HG02623 (cell line): ENCODE measurements around the gene FKBP5.
"Not testable (repeated sequence)": the region's sequence is repeated elsewhere in the genome, so short reads cannot be mapped to it uniquely, and the experiment has no call there.

Experiments
- ATAC-seq: cut with Tn5 transposase; IDR thresholded peaks from one replicate; pipeline ENCODE4 v1.9.1; 2021; ENCODE audit warnings: moderate library complexity; ENCODE audit not compliant: unreplicated experiment

FKBP5 gene

DNA sequence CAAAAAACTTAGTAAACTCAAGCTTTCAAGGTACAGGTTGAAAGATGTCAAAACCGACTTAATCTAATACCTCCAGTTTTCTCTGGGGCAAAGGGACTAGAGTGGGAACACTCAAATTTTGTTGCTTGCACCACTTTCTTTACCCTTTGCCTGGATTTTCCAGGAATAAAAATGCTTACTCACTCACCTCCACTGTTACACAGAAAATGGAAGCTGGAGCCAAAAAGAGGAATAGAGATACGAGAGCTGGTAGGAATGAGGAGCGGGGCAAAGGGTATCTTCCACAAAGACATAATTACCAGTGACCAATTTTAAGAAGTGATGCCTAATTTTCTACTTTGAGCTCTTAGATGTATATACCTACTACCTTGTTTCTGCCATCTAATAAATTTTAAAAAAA lies 96.5 kb downstream of the FKBP5 start:
- no peak for ATAC-seq

DNA sequence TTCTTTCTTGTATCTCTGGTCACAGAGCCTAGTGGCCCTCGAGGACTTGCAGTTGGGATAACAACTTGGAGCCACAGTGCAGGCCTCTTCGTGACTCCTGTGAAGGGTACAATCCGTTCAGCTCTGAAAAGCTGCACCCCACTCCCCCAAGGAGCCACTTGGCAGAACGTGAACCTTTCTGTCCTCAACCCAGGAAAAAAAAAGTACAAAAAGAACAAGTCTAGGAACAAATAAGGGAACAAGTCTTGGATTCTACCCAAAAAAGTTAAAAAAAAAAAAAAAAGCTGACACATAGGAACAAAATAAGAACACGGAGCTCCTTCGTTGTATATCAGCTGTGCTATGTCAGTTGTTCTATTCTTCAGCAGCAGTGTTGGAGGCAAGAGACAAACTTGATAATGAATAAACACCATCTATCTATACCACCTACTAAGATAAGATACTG lies 98.1 kb downstream of the FKBP5 start:
- no peak for ATAC-seq

DNA sequence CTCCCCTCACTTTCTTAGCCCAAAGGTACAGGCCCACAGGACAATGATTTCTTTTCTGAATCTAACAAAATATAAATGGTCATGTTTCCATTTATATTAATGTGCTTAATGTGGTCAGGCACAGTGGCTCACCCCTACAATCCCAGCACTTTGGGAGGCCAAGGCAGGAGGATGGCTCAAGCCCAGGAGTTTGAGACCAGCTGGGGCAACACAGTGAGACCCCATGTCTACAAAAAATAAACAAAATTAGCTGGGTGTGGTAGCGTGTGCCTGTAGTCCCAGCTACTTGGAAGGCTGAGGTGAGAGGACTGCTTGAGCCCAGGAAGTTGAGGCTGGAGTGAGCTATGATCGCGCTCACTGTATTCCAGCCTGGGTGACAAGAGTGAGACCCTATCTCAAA lies 98.8 kb downstream of the FKBP5 start:
- no peak for ATAC-seq

DNA sequence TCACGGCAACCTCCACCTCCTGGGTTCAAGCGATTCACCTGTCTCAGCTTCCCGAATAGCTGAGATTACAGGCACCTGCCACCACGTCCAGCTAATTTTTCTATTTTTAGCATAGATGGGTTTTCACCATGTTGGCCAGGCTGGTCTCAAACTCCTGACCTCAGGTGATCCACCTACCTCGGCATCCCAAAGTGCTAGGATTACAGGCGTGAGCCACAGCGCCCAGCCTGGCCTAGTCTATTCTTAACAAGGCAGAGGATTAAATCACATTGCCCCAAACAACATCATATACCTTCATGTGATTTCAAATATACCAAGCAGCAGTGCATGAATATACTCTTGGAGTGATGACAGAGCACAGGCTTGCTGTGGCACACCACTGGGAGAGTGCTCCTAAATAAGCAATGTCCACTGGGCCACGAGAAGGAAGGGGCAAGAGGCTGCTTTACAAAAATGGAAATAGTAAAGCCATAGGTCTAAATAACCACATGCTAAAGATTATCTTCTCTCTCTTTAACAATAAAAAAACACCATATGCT lies 99.4 kb downstream of the FKBP5 start:
- ATAC-seq: no peak

DNA sequence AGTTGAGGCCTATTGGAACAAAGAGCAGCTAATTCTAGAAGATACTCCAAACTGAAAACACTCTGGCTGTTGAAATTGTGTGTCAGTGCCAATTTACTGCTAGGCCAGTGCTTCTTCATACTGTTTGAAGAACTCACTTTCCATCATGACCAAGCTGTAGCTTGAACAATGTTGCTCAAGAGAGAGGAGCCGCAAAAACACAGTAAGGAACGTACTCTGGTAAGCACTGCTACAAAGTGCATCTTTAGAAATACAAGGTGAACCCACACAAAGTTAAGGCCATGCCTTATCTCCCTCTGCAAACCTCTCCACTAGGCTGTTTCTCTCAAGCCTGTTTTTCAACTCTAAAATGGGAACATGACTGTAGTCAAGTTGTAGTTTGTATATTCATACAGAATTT lies 101.5 kb downstream of the FKBP5 start:
- ATAC-seq: no peak

DNA sequence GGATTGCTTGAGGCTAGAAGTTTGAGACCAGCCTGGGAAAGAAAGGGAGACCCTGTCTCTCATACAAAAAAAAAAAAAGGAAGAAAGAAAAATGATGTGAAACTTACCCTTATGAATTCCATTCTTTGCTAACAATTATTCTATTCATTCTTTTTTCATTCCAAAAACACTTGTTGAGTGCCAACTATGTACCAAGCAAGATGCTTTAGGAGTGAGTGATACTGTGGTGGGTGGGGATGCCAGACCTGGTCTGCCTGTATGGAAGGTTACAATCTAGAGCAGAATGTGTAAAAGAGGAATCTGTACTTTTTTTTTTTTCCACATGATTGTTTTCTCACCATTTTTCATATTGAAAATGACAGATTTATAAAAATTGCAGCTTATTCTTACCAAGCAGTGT lies 102.2 kb downstream of the FKBP5 start:
- no peak for ATAC-seq

DNA sequence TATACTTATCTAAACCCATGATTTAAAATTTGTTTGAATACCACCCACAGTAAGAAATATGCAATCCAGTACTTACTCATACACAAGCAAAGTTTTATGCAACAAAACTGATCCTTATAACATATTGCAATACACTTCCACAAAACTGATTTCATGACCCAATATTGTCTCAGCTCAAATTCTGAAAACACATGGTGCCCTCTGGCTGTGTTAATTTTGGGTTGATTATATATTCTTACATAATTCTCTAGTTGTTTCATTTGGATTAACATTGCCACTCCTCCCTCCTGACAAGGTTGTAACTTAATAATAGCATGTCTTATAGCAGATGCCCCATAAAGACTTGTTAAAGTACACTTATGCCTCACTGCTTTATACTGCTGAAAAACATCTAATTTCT lies 103.1 kb downstream of the FKBP5 start:
- no peak for ATAC-seq

DNA sequence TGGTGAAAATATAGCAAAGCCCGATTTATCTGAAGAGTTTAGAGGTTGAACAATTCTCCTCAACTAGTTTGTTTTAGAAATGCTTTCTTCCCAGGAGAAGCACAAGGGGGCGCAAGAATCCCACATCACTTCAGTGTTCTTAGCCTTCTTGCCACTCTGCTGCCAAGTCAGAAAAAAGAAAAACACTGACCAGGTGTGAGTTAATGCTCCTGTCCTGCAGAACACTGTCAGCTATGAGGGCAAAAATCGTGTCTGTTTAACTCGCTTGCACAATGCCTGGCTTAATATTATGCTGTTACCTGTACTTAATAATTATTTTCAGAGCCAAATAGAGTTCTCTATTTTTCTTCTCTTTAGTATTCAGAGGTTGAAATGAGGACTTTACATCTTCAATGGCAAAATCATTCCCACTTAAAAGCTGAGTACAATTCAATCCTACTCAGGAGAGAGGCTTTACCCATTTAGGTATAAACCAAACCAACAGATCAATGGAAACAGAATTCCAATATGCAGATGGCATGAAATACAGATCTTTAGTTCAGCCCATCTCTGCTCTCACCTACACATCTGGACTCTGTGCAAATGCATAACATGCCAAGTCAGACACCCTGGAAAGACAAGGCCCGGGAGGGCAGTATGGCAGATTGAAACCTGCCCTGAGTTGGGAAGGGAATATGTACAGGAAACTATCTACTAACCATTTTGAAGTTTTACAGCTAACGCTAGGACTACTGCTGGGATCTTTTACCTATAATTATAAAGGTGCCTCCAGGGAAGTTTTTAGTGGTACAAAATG lies 104.6 kb downstream of the FKBP5 start:
- no peak for ATAC-seq

DNA sequence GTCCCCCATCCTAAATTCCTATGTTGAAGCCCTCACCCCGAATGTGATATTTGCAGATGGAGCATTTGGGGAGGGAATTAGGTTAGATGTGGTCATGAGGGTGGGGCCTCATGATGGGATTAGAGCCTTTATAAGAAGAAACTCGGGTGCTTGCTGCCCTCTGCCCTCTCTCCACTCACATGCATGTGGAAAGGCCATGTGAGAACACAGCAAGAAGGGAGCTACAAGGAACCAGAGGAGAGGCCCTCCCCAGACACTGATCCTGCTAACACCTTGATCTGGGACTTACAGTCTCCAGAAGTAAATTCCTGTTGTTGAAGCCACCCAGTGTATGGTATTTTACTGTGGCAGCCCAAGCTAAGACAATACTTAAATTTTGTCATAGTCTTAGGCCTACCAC lies 106.4 kb downstream of the FKBP5 start:
- no peak for ATAC-seq

DNA sequence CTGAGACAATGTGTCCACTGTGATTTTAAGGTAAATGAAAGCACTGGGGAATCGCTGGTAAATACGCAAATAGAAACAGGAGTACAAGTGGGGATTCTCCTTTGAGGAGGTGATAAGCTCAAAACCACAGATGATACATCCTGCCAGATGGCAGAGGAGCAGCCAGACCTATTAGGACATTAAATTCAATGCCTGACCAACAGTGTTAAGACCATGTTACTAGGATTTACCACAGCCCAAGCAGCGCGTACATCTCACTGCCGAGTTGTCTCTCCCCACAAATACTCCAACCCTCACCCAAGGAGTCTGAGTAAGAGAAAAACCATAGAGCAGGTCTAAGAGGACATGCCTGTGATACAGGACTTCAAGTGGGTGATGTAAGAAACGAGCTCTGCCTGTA lies 107.1 kb downstream of the FKBP5 start:
- ATAC-seq: no peak

DNA sequence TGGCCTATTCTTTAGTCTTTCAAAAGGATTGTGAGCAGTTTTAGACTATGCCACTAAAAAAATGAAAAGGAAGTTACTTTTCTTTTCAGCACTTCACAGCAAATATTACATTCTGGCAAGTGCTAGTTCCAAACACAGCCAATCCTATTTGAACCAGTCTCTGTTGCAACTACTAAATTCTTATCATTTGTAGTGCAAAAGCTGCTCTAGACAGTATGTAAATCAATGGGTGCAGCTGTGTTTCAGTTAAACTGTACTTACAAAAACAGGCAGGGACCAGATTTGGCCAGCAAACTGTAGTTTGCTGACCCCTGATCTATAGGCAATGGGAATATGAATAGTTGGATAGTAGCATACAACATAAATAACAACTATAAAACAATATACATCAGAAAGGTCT lies 107.9 kb downstream of the FKBP5 start:
- no peak for ATAC-seq

DNA sequence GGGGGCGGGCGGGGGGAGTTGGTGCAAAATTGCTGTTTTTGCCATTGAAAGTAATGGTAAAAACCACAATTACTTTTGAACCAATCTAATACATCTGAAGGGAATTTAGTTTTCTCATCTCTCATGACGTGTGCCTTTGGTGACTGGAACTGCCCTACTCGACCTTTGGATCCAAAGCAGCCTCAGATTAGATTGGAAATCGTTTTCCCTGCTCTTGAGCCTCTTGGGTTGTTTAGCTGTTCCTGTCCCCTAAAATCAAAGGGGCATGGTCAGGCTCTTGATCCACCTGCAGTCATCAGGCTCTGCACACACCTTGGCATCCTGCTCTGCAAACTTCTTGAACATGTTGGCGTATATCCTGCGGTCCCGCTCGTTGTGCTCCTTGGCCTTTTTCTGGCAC lies 112.0 kb downstream of the FKBP5 start:
- no peak for ATAC-seq

DNA sequence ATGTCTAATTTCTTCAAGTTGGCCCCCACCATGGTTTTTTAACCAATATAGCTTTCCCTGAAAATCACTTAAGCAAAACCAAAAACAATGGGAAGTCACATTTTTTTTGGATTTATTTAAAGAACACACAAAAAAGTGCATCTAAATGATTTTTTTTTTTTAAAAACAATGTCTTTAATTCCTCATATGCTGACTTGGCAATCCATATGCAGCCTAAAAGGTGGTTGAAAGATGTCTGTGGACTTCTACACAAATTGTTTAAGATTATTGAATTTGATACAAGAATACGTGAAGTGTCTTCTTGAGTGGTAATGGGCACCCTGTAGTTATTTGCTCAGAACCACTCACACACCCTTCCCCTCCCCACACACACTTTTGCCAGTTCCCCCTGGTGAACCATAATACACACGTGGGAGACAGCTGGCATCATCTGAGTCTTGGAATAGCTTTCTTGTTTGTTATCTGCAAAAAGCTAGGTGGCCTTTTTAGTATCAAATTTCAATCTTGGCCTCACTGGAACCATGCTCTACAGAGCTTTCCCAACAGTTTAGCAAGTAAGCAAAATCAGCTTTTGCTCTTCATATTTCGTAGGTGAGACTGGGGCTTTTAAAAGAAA lies 115.1 kb downstream of the FKBP5 start:
- ATAC-seq: no peak

DNA sequence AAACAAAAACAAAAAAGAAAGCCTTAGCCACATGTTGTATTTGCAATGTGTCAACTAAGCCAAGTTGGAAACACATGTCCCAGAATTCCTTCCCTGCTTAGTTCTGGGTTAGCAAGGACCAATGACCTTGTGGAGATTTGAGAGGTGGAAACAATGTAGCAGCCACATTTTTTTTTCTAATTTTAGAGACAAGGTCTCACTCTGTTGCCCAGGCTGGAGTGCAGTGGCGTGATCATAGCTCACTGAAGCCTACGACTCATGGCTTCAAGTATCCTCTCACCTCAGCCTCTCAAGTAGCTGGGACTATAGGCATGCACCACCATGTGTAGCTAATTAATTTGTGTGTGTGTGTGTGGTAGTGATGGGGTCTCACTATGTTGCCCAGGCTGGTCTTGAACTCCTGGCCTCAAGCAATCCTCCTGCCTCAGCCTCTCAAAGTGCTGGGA lies 117.8 kb downstream of the FKBP5 start:
- not testable (repeated sequence) for ATAC-seq

DNA sequence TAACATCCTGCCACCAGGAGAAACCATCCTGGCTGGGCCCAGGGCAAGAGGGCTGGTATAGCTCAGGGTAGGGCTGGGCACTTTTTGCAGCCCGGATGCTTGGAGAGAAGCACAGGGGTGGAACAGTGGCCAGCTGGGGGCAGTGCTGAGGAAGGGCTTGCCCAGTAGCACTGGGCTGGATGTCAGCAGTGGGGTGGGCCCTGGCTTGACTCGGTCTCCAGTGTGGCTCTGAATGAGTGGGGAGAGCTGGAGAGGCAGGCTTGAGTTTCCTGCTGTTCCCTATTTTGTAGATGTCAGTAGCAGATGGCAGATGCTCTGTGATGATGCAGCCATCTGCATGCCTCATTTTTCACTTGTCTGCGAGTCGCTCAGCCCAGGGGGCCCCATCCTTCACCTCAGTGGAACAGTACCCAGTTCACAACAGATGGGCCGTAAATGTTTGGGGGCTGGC lies 119.7 kb downstream of the FKBP5 start:
- no peak for ATAC-seq

DNA sequence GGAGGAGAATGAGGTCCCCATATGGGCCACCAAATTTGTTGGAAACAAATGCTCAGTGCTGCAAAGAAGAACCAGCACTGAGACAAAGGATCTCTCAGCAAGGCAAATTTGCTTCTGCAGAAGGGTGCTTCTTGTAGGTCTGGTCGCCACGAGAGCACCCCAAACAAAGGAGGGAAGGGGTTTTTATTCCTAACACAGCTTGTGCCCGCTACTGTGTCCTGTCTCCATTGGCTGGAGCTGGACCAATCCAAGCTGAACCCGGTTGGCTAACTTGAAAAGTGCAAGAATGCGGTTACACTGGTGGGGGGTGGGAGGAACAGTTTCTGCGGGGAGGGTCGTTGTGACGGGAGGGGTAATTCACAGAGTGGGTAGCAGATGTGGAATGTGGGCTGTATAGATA lies 121.9 kb downstream of the FKBP5 start:
- no peak for ATAC-seq

DNA sequence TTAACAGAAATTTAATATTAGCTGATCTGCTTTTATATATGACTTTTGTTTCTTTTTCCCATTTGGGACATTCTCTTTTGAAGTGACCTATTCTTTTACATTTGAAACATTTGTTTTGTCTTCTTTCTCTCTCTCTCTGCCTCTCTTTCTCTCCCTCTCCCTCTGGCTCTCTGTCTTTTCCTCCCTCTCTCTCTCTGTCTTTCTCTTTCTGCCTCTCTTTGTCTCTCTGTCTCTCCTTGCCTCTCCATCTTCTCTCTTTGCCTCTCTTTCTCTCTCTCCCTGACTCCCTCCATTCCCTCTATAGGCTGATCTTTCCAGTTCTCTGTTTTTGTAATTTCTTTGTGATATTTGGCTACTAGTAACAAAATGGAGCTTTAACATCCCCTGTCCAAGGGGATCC lies 124.0 kb downstream of the FKBP5 start:
- ATAC-seq: no peak

DNA sequence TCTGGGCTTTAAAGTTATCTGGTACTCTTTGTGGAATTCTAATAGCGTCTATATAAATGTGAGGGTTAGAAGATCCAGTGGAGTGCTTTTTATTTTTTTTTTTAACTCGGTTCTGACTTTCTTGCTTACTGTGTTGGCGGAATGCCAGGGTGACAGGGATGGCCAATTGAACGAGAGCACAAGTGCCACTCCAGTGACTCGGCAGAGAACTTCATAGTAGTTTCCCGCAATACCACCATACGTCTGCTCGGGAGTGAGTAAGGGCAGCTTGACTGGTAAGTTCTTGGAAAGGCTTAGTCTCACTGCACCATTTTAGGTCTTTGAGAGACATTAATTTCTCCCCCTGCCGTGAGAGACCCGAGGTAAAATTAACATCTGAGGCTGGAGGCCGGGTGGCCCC lies 126.7 kb downstream of the FKBP5 start:
- ATAC-seq: no peak

DNA sequence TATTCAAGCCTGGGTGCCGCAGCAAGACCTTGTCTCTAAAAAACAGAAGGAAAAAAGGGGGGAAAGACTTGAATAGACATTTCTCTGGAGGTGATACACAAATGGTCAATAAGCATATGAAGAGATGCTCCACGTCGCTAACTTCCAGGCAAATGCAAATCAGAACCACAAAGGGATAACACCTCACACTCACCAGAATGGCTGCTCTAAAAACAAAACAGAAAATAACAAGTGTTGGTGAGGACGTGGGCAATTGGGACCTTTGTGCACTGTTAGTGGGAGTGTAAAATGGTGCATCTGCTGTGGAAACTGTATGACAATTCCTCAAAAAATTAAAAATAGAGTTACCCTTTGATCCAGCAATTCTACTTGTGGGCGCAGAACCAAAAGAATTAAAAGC lies 127.6 kb downstream of the FKBP5 start:
- ATAC-seq: no peak

DNA sequence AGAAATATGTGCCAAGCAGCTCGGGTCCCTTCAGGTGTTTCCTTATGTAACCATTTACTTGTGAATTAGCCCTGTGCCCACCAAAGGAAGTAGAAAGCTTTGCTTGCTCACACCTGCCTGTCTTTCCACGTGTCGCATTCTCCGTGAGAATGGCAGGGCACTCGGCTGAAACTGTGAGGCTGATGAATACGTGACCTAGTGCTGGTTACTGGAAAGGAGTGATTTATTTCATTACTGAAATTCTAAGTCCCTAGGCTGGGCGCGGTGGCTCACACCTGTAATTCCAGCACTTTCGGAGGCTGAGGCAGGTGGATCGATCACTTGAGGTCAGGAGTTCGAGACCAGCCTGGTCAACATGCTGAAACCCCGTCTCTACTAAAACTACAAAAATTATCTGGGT lies 130.1 kb downstream of the FKBP5 start:
- no peak for ATAC-seq

DNA sequence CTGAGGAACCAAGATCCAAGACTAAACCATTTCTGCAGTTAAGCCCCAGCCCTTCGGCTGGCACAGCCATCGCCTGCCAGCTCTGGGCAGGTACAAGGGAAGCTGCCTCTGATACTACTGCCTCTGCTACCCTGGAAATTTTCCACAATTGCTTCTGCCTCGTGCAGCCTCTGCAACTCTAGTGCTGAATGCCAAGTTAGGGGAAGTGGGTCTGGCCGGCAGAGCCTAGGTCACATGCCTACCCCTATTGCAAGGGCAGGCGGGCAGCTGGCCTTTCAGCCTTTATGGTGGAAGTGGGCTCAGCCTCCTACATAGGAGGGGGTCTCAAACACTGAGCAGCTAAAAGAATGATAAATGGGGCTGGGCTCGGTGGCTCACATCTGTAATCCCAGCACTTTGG lies 131.5 kb downstream of the FKBP5 start:
- ATAC-seq: no peak

DNA sequence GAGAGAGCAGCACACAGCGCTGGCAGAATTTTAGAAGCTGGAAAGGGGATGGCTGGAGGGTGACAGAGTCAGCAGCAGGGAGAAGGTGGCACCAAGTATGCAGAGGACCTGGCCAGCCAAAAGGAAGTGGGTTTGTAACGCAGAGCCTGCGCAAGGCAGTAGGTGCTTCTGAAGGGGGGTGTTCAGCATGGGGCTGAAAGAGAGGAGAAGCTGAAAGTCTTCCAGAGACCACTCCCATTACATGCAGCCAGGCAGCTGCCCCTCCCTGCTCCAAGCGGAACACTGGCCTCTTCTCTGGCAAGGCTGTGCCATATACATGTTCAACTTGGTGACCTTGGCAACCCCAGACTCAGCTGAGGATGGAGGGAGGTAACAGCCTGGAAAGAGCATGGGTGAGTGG lies 133.9 kb downstream of the FKBP5 start:
- ATAC-seq: no peak
